Right lobe of liver (tissue), 6 donors: ENCODE measurements around the gene NES. TPM values are rescaled to one million over a fixed set of nuclear protein-coding genes. Genes with fewer than 3 reads are reported as not detected.
A peak's percentile ranks its signal among the peaks of the same experiment; 100 is the strongest.

Source experiments
- ATAC-seq, 4 donors: fragments of 200-7000 bp; cut with Tn5 transposase; one replicate each; pipeline ENCODE4 v1.9.1; 2020; ENCODE audit warnings: mild to moderate bottlenecking in 4 of 4, moderate library complexity in 4 of 4
- DNase-seq, 3 donors: peaks; one replicate each; pipeline ENCODE4 v3.0.0-alpha.2; 2020
- H3K27ac ChIP-seq, 3 donors: fragments of 200-600 bp; one replicate each; pipeline ENCODE4 v1.8.0; 2022
- H3K27me3 ChIP-seq, 2 donors: fragments of 200-600 bp; one replicate each; pipeline ENCODE4 v1.8.0; 2022
- H3K36me3 ChIP-seq, 4 donors: fragments of 200-600 bp; sonication (generic) in 1 of 4; one replicate each; pipeline versions ENCODE4 v1.5.1 to v1.8.0; 2017 to 2022; ENCODE audit warnings: control low read depth in 1 of 4
- H3K4me1 ChIP-seq, 4 donors: fragments of 200-600 bp; sonication (generic) in 1 of 4; one replicate each; pipeline versions ENCODE4 v1.5.1 to v1.8.0; 2017 to 2022; ENCODE audit warnings: control low read depth in 1 of 4
- H3K4me3 ChIP-seq, 3 donors: fragments of 200-600 bp; one replicate each; pipeline ENCODE4 v1.8.0; 2022
- H3K9me3 ChIP-seq, 4 donors: fragments of 200-600 bp; sonication (generic) in 1 of 4; one replicate each; pipeline versions ENCODE4 v1.5.1 to v1.8.0; 2017 to 2022; ENCODE audit warnings: control low read depth in 1 of 4
- CTCF ChIP-seq, 4 donors: fragments of 200-600 bp in 3 of 4; fragments of 450-650 bp in 1 of 4; IDR thresholded peaks; one replicate each; pipeline versions ENCODE4 v1.5.1 to v1.8.0; 2016 to 2022; ENCODE audit warnings: antibody characterized with exemption in 4 of 4, mild to moderate bottlenecking in 2 of 4
- POLR2A ChIP-seq: fragments of 450-650 bp; IDR thresholded peaks from one replicate; pipeline ENCODE4 v1.6.1; 2017; ENCODE audit warnings: antibody characterized with exemption, mild to moderate bottlenecking
- WGBS: methylation state at CpG from one replicate; pipeline ENCODE4 v1.1.6; 2018; ENCODE audit warnings: low coverage, low lambda C conversion rate; ENCODE audit not compliant: insufficient coverage; ENCODE audit errors: missing lambda C conversion rate; 5-methylcytosine and 5-hydroxymethylcytosine counted together
- intact Hi-C, 2 donors: fragments of 100-400 bp; cut with DNase I; formaldehyde crosslinking; loops; one replicate each; pipeline versions ENCODE4 v1.11.2 to v1.14.1; 2022
- total RNA-seq, 6 experiments: library from RNA; depleted of rRNA in 2 of 6; stranded (reverse); fragments of >200 nt in 2 of 6; fragmentation: NEBNext Ultra II Directional in 3 of 6; extraction: Animal tissue kit (Norgen Biotek cat#: 25700) in 3 of 6; gene quantifications; one replicate each; pipeline versions ENCODE4 v1.1.0 to v1.2.4, GENCODE V29; 2016 to 2023
- donor health status: DM: no; HTN: yes; CAD: no.
- donor health status: DM: no; HTN: no; CAD: no.
- donor health status: DM: no; HTN: no; CAD: no.
- donor health status: DM: no; HTN: yes; CAD: no.
- donor health status: DM: no; HTN: yes; CAD: no.

NES gene
- total RNA-seq, 6 experiments from 2014 or later, result 1.1 to 7.5 (median 2.6) TPM

- H3K4me3 ChIP-seq, result peak overlapping the region in 2 of 3 donors; percentile 35 to 36
- peak overlapping the region in 2 of 3 donors; percentile 6 to 29 for H3K27ac ChIP-seq
- no peak for TF ChIP-seq POLR2A
- peak; percentile 65 to 76 (median 69) for TF ChIP-seq CTCF (IDR thresholded peaks at IDR 0.05)
- no peaks in the 10 kb centered on the region for H3K36me3 ChIP-seq
- peak in 1 of 3 donors; percentile 52 for DNase-seq
- 3% methylated on average over 22 of the region's 22 CpGs for WGBS
- H3K4me1 ChIP-seq, result no peaks in the 10 kb centered on the region
- ATAC-seq, result peak; percentile 74 to 77 (median 74)
- no peaks in the 10 kb centered on the region for H3K9me3 ChIP-seq
- peaks cover 0 to 7% of the 10 kb centered on the region in 2 donors for H3K27me3 ChIP-seq
- intact Hi-C loops, result loop anchor here in 1 of 2 donors (10.0 kb wide), 1 partner anchor 53 kb away; no protein-coding TSS in a partner anchor
These were observed 699 bp upstream of the NES start for GRCh38 chr1:156677616-156678596.

GRCh38 chr1:156676114-156676819 lies 940 bp downstream of the NES start:
- no peaks in the 10 kb centered on the region for H3K4me1 ChIP-seq
- TF ChIP-seq POLR2A (no peak), CTCF (IDR thresholded peaks at IDR 0.05) (no peak)
- H3K36me3 ChIP-seq, result no peaks in the 10 kb centered on the region
- no peak for ATAC-seq
- peak overlapping the region in 2 of 3 donors; percentile 33 to 37 for H3K27ac ChIP-seq
- intact Hi-C loops, result loop anchor here in 1 of 2 donors (10.0 kb wide), 1 partner anchor 51 kb away; no protein-coding TSS in a partner anchor
- WGBS, result 15% methylated on average over 12 of the region's 49 CpGs
- no peak for DNase-seq
- peaks cover 0 to 7% of the 10 kb centered on the region in 2 donors for H3K27me3 ChIP-seq
- no peaks in the 10 kb centered on the region for H3K9me3 ChIP-seq
- H3K4me3 ChIP-seq, result peak overlapping the region; percentile 26 to 36 (median 35)

GRCh38 chr1:156675210-156676113 lies 1.7 kb downstream of the NES start:
- 27% methylated on average over 8 of the region's 18 CpGs for WGBS
- intact Hi-C loops, result loop anchor here in 1 of 2 donors (10.0 kb wide), 1 partner anchor 51 kb away; no protein-coding TSS in a partner anchor

More at GRCh38 chr1:156675210-156676113, 1.7 kb downstream of the NES start:
- DNase-seq, result no peak
- Histone ChIP-seq H3K9me3 (no peaks in the 10 kb centered on the region), H3K36me3 (no peaks in the 10 kb centered on the region), H3K27me3 (peaks cover 0 to 7% of the 10 kb centered on the region in 2 donors), H3K4me3 (peak overlapping the region; percentile 1 to 36 (median 35)), H3K4me1 (no peaks in the 10 kb centered on the region), H3K27ac (peak overlapping the region in 1 of 3 donors; percentile 33)
- ATAC-seq, result no peak
- TF ChIP-seq POLR2A (no peak), CTCF (IDR thresholded peaks at IDR 0.05) (no peak)
